ENCODE results near the gene SCGB1A1. TPM values are rescaled to one million over a fixed set of nuclear protein-coding genes. Genes with fewer than 3 reads are reported as not detected.

Gene SCGB1A1
- total RNA-seq, 1 donor from 2014 or later = not detected

DNA sequence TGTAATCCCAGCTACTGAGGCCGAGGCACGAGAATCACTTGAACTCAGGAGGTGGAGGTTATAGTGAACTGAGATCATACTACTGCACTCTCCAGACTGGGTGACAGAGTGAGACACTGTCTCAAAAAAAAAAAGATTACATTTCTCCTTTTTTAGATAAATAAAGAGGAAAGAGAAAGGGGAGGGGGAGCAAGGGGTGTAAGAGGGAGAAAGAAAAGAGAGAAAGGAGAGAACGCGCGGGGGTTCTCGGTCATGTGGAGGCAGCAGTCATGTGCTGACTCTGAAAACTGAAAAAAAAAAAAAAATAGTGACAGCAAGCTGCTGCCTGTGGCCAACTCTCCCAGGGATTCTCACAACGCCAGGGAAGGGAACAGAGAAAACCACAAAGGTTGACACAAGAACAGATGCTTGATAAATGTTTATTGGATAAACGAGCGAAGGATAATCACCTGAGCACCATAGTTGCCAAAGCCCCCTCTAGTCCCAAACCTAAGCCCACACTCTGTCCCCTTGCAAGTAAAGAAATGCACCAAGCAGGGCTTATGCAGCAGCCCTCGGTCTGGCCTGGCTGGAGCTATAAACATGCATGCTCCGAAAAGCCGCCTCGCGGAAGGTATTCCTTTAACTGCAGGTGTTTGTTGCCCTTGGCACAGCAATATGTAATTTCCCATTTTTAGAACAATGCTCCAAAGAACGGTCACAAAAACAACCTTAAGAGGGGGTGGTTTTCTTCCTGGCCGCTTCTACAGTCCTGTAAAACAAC, 14.5 kb downstream of the SCGB1A1 start:
- peaks cover 6% of the 10 kb centered on the region for H3K9me3 Mint-ChIP-seq
- H3K27me3 Mint-ChIP-seq (ENCODE audit: low read depth) = no peaks in the 10 kb centered on the region
- peak overlapping the region; percentile 26 for H3K27ac Mint-ChIP-seq
- TF ChIP-seq, protein P1, sequence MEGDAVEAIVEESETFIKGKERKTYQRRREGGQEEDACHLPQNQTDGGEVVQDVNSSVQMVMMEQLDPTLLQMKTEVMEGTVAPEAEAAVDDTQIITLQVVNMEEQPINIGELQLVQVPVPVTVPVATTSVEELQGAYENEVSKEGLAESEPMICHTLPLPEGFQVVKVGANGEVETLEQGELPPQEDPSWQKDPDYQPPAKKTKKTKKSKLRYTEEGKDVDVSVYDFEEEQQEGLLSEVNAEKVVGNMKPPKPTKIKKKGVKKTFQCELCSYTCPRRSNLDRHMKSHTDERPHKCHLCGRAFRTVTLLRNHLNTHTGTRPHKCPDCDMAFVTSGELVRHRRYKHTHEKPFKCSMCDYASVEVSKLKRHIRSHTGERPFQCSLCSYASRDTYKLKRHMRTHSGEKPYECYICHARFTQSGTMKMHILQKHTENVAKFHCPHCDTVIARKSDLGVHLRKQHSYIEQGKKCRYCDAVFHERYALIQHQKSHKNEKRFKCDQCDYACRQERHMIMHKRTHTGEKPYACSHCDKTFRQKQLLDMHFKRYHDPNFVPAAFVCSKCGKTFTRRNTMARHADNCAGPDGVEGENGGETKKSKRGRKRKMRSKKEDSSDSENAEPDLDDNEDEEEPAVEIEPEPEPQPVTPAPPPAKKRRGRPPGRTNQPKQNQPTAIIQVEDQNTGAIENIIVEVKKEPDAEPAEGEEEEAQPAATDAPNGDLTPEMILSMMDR (IDR thresholded peaks at IDR 0.05; ENCODE audit: unreplicated experiment) = no peak
- H3K4me1 Mint-ChIP-seq = peaks cover 53% of the 10 kb centered on the region
- H3K4me3 Mint-ChIP-seq = no peak overlapping the region
- H3K36me3 Mint-ChIP-seq = no peaks in the 10 kb centered on the region
- DNase-seq (ENCODE audit: low spot score in 2 of 2, unreplicated experiment in 2 of 2) = no peak

DNA sequence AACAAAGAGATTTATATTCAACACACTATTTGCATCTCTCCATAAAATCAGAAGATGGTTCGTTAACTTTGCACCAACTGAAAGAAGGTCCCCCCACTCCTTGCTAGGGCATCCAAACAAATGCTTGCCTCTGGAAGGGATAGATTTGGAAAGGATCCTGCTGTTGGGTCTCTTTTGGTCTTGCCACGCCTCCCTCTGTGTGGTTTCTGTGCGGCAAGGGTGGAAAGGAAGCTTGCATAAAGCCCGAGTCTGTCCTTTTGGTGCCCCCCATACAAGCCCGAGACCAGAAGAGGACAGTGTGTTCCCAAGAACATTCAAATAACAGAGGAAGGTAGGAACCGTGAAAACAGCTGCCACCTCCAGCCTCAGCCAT, 15.1 kb downstream of the SCGB1A1 start:
- DNase-seq (ENCODE audit: low spot score in 2 of 2, unreplicated experiment in 2 of 2) = no peak
- peaks cover 47% of the 10 kb centered on the region for H3K4me1 Mint-ChIP-seq
- no peak overlapping the region for H3K4me3 Mint-ChIP-seq
- TF ChIP-seq, protein P1 (IDR thresholded peaks at IDR 0.05; ENCODE audit: unreplicated experiment) = no peak
- no peaks in the 10 kb centered on the region for H3K36me3 Mint-ChIP-seq
- peaks cover 6% of the 10 kb centered on the region for H3K9me3 Mint-ChIP-seq
- H3K27me3 Mint-ChIP-seq (ENCODE audit: low read depth) = no peaks in the 10 kb centered on the region
- H3K27ac Mint-ChIP-seq = peak overlapping the region; percentile 26

- TF ChIP-seq, protein P1 (IDR thresholded peaks at IDR 0.05; ENCODE audit: unreplicated experiment) = no peak
- no peak for DNase-seq (ENCODE audit: low spot score in 2 of 2, unreplicated experiment in 2 of 2)
- no peaks in the 10 kb centered on the region for H3K36me3 Mint-ChIP-seq
- H3K9me3 Mint-ChIP-seq = no peaks in the 10 kb centered on the region
- peaks cover 39% of the 10 kb centered on the region for H3K4me1 Mint-ChIP-seq
- H3K27me3 Mint-ChIP-seq (ENCODE audit: low read depth) = no peaks in the 10 kb centered on the region
- peak overlapping the region; percentile 1 for H3K27ac Mint-ChIP-seq
- no peak overlapping the region for H3K4me3 Mint-ChIP-seq
Observed at GRCh38 chr11:62435846-62436660, 17.2 kb downstream of the SCGB1A1 start.

DNA sequence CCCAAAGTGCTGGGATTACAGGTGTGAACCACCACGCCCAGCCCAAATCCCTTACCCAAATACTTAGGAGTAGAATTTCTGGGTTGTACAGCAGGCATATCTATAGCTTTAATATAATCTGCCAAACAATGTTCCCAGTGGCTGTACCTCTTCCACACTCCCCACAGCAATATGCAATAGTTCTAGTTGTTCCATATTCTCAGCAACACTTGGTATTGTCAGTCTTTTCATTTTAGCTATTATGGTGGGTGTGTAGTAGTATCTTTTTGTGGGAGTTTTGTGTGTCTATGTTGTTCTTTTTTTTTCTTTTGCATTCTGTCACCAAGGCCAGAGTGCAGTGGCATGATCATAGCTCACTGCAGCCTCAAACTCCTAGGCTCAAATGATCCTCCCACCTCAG, 18.8 kb downstream of the SCGB1A1 start:
- Mint-ChIP-seq H3K27ac (no peak overlapping the region), H3K4me3 (no peak overlapping the region), H3K4me1 (peaks cover 30% of the 10 kb centered on the region), H3K27me3 (ENCODE audit: low read depth) (no peaks in the 10 kb centered on the region), H3K9me3 (no peaks in the 10 kb centered on the region), H3K36me3 (no peaks in the 10 kb centered on the region)
- DNase-seq (ENCODE audit: low spot score in 2 of 2, unreplicated experiment in 2 of 2) = no peak
- TF ChIP-seq, protein P1 (IDR thresholded peaks at IDR 0.05; ENCODE audit: unreplicated experiment) = no peak

DNA sequence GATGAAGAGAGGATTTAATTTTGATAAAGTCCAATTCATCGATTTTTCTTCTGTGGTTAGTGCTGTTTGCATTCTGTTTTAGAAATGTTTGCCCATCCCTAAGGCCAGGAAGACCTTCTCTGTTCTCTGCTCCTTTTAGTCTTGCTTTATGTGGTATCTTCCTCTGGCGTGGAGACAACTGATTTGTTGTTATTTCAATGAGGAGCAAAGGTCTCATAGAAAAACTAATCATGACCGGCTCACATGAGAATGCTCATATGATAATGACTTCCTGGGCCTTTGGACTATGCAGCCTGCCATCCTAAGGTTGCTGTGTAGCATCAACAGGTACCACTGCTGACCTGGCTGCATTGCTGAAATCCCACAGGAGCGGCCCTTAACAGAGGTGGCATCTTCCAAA, 19.8 kb downstream of the SCGB1A1 start:
- TF ChIP-seq, protein P1 (IDR thresholded peaks at IDR 0.05; ENCODE audit: unreplicated experiment) = no peak
- H3K4me1 Mint-ChIP-seq = peaks cover 26% of the 10 kb centered on the region
- no peaks in the 10 kb centered on the region for H3K36me3 Mint-ChIP-seq
- H3K27me3 Mint-ChIP-seq (ENCODE audit: low read depth) = no peaks in the 10 kb centered on the region
- no peak for DNase-seq (ENCODE audit: low spot score in 2 of 2, unreplicated experiment in 2 of 2)
- no peak overlapping the region for H3K27ac Mint-ChIP-seq
- H3K4me3 Mint-ChIP-seq = no peak overlapping the region
- H3K9me3 Mint-ChIP-seq = no peaks in the 10 kb centered on the region
